GM04503 (cell line): ENCODE data around the gene HOXC10.

Experiments used
- DNase-seq: peaks from one replicate; pipeline ENCODE4 v3.0.0-alpha.2; 2012; ENCODE audit warnings: low read depth

The HOXC10 gene

DNA sequence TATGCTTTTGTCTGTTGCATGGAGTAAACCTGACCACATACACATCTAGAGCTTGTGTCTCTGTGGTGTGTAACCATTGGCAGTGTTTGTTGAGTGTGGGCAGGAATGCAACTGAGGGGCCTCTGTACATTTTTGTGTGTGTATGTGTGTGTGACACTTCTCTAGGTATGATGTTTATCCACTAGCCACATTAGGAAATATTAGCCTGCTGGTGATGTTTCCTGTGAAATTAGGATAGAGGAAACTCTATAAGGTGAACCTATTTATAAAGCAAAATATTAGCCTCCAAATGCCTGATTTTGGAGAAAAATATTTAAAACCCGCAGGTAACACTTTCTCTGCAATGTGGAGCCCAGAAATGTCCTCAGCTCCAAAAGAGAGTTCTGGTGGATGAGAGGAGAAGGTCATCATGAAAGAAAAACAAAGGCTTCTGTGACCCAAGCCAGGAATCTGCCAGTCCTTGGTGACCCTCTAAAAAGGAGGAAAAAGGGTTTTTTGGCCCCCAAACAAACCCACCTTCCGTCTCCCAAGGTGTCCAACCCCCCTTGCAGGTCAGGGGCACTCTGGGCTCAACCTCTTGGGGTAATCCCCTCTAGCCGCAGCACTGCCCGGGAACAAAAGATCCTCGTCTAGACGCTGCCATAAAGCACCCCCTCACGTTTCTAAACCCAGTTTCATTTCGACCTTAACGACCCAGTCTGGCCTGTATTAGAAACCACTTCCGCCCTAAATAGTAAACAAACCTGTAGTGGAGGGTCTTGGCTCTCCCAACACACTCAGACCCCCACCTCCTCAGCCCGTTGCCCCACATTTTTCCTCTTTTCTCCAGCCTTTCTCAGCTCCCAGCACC lies 7.1 kb upstream of the HOXC10 start:
- DNase-seq, result no peak

DNA sequence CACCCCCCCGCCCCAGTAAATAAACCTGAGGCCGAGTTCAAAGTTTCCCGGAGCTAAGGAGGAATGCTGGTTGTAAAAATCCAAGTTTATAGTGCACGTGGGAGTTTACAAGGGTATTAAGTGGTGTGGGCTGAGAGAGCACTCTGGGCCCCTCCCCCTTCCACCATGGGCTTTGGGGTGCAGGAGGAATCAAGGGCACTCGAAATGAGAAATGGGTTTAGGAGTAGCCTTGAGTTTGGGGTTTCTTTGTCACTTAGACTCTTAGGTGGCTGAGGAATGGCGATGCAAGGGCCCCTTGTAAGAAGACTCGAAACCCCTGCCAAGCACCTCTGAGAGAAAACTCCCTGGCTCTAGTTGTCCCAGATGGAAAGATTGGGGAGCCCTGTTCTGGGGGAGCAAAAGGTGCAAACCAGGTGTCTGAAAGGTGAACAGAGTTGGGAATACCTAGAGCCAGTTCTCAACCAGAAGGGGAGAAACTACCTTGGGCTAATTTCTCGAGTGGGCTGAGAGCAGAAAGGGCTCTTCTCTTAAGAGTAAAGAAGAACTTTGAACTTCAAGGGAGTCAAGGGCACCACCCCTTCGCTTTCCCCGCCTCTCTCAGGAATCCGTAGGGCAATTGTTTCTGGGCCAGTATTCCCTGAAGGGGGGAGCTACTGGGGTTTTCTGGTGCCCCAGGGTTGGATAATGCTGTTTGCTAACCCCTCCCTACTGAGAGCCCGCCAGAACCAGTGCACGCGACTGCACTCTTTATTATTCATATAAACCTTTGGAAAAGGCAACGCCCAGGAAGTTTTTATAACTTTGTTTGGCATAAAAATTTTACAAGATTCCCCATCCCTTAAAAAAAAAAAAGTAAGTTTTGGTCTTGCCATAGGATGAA lies 6.2 kb upstream of the HOXC10 start:
- DNase-seq, result peak; percentile 92

DNA sequence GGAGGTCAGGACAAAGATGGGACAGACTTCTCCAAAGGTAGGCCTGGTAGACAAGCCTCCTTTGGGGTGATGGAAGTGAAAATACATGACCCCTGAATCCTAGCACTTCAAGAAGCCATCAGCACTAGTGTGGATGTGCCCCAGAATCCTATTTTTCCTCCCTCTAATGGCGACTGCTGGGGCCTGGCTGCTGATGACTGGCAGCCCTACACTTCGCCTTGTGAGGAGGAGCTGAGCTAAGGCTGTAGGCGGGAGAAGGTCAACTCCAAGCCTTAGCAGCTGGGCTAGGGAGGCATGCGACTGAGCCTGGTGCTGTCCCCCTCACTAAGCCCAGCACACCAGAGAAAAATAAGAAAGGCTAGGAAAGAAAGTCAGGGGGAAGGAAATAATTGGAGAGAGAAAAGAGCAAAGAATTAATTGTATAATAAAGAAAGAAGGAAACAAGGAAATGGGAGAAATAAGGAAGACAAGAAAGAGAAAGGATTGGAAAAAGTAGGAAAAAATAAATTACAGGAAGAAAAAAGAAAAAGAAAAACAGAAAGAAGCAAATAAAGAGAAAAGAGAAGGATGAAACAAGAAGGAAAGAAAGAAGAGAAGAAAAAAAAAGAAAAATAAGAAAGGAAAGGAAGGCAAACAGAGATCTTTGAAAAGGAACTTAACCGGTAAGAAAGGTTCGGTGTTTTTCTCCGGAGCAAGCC lies 4.7 kb upstream of the HOXC10 start:
- DNase-seq, result no peak

DNA sequence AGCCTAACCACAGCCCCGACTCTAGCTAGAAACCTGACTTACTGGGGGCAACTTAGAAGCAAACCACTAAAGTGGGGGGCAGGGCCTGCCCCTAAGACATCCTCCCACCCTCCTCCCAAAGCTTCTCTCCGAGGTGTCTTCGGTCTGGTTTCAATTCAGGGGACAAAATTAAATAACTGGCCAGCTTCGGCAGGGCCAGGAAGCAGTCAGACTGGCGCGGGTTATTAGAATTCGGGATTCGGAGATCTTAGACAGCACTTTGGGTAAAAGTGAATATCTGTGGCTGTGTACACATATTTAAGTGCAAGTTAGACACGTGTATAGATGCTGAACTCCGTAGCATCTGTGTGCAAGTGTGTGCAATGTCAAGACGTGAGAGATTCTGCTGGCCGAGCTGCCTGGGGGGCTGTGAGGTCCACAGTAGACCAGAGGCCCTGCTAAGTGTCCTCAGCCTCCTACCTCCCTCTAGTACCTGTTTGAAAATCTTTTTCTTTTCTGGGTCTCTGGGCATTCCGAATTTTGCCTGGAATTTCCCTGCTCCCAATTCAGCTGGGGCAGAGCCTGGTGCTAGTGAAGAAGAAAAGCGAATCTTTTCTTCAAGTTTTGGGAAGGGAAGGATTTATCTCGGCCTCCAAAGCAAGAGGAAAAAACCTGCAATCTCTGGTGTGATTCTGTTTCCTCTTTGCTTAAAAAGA lies 4.0 kb upstream of the HOXC10 start:
- no peak for DNase-seq

DNA sequence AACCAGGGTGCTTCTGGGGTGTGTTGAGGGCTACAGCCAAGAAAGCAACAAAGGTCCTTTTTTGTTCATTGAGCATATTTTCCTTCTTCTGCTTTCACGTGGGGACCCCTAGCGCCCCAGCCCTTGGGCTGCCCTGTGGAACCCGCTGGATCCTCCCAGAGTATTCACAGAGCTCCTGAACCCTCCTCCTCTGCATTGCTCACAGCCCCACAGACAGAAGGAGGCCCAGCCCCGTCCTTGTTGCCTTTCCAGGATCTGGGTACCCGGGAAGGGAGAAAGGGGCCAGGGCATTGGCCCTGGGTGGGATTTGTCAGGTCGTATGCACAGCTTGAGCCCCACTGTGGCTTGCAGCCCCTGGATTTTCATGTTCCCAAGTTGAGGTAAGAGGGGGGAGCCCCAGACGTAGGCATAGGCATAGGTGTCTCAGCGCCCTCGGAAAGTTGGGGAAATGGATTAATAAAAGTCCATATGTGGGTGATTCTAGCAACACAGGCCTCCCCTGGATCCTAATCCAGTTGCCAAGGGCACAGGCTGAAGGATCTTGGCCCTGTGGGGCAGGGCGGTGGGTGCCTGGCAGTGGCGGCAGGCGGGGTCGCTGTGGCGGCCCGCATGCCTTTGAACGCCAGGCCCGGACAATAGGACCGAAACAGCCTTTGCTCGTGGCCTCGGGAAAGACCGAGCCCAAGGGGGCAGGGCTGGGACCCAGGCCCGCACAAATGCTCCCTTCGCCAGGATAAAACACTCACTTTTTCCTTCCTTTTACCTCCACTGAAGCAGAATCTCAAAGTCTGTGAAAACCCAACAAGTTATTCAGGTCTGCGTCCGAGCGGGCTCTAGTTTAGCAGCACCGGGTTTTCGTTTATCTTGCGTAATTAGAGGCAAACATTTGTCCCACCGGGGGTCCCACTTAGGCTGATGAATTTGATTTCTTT lies 3.0 kb upstream of the HOXC10 start:
- DNase-seq, result no peak

DNA sequence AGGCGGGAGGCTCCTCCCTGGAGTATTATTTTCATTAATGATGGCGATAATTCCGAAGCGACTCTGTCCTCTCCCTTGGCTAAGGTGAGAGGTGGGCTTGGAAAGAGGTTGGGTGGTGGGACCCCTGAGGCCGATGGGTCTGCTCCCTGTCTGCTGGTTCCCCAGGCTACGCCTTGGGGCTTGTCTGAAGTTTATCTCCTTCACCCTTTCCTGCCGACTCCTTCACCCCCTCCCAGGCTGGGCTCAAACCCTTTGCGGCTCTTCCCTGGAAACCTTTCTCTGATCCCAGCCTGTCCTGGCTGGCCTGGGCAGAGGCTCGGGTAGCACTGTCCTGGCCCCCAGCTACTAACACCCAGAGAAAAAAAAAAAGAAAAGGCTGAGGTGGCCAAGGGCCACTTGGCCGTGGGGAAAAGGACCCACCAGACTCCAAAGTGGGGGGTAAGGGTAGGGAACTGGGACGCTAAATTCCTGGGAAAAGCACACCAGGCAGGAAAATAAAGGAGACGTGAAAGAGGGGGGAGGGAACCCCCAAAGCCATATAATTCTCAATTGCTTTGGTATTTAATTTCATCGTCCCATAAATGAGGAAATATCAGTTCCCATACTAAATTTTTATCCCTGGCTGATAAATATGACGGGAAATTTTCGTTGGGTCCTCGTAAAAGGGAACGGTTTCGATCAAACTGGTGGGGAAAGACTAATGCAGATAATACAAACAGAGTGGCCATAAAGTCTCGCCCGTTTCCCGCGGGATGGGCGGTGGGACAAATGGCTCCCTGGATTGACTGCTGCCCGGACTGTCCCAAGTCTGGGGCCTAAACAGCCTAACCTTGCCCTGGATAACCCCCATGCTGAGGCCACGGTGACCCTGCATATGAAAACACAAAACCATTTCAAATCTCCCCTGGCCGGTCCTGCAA lies 2.0 kb upstream of the HOXC10 start:
- no peak for DNase-seq

DNA sequence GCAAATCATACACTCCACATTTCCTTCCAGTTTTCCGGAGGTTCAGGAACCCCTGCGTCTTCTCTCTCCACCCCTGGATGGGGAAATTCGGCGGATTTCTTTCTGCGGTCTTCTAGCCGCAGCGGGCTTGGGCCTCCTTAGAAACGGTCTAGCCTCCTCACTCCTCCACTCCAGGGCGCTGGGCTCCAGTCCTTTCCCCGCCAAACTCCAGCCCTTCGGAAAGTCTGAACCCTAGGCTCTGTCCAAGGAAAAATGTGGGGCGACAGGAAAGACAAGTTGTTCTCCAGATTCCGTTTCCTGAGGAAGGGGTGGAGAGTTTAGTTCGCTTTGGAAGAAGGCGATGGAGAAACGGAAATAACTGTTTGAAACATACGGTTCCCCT lies 1.4 kb upstream of the HOXC10 start:
- DNase-seq, result no peak

DNA sequence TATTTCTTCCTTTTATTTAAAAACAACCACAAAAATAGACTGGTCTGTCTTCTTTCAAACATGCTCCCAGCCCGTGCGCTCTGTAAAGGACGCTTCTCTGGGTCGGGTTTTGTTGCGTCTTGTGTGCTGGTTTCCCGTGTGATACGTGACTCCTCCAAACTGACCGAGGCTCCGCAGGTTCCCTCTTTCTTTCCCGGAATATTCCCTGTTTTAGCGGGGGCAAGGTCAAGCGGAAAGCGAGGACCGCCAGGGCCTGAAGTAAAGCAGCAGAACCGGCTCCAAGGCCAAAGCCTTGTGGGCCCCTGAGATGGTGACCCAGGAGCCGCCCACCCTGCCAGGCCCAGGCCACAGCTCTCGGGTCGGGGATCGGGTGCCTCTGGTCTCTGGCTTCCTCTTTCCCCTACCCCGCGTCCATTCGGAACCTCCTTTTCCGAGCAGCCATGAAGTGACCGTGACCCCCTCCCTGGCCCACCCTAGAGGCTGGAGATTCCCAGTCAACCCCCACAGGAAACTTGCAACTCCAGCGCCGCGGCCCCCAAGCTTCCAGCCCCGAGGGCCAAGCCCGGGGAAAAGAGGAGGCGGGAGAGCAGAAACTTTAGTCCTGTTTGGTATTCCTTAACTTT lies 885 bp upstream of the HOXC10 start:
- DNase-seq, result no peak

DNA sequence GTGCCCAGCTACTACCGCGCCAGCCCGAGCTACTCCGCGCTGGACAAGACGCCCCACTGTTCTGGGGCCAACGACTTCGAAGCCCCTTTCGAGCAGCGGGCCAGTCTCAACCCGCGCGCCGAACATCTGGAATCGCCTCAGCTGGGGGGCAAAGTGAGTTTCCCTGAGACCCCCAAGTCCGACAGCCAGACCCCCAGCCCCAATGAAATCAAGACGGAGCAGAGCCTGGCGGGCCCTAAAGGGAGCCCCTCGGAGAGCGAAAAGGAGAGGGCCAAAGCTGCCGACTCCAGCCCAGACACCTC lies 697 bp downstream of the HOXC10 start:
- DNase-seq, result no peak

DNA sequence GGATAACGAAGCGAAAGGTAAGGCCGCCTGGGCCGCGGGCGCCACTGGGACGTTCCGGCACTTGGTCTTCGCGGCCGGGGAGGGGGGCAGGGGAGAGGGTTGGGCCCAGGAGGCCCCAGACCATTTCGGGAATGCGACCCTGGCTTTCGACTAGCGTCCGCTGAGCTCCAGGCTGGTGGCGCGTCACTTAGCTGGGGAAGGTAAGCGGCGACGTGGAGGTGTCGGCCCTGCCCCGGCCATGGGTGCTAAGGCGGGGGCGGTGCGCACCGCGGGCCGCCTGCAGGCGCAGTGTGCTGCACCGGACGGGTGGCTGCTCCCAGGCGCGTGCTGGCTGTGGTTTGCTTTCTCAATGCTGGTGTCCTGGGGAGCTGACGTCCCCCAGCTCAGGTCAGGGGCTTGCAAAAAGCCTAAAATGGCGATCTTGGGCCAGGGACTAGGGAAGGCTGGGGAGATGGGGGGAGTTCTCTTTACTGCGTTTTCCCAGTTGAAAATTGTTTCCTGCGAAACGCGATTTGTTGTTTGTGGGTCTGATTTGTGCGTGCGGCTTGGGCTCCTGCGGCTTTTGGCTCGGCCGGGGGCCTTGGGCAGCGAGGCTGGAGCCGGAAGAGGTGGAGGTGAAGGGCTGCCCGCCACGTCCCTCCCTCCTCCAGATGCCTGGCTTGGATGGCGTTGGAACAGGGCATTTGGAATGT lies 1.2 kb downstream of the HOXC10 start:
- no peak for DNase-seq

DNA sequence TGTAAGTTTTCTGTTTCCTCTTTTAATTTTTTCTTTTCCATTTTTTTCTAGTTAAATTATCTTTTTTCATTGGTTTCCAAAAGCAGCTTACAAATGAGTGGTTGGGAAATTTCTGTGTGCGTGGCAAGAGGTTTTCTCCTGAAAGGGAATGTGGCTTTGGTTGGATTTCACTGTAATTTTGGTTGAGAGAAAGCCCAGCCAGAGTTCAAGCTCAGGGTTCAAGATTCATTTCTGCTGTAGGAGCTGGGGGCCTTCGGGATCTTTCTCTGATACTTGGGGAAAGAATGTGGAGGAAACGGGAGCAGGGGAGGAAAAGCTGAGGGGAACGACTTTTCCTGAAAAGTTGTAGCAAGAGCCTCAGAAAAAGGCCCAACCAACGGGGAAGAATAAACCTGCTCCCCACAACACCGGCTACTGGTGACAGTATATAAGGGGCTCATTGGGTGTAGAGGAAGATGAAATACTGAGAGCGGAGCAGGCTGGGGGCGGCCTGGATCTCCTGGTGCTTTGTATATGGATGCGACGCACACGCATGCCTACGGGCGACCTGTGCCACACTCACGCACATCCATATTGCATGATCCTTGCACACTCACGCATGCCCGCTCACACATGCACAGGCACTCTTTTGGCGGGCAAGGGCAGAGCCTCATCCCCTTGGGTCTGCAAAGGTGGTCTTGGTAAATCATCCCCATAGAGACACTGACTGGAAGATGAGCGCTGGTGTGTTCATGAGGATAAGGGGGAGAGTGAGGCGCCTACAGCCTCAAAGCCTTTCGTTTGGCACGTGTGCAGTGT lies 1.9 kb downstream of the HOXC10 start:
- no peak for DNase-seq

DNA sequence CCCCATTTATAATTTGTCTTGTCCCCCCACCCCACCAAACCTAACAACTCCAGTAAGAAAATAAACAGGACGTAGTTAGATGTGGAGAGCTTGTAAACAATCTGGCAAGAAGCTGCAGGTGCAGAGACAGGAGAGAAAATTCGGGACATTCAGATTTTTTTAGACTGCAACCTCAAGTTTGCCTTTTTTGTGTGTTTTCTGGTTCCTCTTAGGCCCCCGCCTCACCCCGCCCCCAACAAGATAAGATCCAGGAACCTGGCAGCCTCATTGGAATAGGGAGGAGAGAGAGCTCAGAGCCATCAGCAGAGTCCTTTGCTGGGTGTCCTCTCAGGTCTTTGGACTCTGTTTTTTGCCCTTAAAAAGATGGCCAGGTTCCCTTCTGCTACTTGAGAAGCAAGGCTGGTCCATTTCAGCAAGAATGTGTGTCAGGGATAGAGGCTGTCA lies 2.9 kb downstream of the HOXC10 start:
- no peak for DNase-seq

DNA sequence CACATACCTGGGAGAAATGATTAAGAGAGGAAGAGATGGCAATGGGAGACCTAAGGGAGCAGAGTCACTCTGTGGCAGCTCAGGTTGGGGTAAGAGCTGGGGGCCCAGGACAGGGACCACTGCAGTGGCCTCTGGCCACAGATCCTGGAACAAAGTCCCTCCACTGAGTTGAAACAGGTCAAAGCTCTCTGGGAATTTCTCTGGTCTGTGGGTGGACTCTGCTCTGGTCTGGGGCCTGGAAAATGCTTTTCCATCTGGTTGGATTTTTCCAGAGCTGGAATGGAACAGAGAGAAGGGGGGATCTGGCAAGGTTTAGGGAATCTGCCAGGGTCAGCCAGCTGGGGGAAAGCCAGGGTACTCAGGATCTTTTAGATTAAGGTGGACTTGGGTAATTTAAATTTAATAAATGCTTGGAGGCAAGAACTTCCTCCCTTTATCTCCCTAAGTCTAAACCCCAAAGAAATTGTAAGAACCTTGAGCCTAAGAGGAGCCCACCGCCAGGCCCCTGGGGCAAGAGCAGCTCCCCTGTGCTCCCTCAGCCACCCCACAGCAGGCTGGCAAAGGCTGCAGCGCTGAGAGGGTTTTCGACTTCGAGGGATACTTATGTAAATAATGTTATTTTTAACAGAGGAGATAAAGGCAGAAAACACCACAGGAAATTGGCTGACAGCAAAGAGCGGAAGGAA lies 3.7 kb downstream of the HOXC10 start:
- no peak for DNase-seq

DNA sequence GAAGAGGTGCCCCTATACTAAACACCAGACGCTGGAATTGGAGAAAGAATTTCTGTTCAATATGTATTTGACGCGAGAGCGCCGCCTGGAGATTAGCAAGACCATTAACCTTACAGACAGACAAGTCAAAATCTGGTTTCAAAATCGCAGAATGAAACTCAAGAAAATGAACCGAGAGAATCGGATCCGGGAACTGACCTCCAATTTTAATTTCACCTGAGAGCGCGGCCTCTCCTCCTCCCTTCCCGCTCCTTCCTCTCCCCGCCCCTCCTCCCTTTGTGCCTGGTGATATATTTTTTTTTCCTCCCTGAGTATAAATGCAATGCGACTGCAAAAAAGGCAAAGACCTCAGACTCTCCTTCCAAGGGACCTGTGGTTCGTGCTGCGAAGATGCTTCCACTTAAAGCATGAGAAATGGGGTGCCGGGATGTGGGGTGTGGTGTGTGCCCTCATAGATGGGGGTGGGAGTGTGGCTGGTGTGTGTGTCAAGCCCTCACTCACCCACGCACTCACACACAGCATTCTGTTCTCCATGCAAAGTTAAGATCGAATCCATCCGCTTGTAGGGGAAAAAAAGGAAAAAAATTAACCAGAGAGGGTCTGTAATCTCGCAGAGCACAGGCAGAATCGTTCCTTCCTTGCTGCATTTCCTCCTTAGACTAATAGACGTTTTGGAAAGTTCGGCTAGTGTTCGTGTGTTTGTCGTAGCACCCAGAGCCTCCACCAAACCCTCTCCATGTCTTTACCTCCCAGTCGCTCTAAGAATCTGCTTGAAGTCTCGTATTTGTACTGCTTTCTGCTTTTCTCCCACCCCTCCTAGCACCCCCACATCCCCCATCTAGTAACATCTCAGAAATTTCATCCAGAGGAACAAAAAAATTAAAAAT lies 4.5 kb downstream of the HOXC10 start:
- no peak for DNase-seq

DNA sequence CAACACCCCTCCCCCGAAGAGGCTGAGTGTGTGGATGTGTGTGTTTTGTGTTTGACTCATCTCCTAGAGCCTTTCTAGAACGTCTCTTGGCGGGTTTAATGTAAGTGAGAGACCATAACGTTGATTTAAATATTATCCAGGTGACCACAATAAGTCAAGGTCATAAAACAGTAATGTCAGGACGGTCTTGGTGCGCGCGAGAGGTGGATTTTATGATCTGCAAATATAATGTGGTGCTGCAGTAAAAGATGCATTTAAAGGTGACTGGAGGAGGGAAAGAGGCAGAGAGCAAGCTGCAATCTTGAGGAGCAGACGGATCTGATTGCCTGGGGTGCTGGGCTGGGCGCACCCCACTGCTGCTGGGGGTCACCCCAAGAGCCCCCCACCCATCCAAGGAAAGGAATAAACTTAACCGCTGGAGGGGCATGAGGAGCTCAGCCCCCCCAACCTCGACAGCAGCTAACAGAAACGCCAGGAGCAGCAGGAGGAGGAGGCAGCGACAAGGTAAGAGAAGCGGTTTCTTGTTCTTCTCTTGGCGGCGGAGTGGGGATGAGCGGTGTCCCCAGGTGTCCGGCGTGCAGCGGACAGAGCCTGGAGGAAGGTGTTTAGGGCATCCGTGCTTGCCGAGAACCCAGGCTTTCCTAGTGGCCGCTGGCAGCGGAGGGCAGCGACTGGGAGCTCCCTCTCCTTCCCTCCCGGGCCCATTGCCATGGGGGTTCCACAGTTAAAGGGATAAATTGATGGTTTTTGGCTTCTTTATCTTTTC lies 5.5 kb downstream of the HOXC10 start:
- no peak for DNase-seq

DNA sequence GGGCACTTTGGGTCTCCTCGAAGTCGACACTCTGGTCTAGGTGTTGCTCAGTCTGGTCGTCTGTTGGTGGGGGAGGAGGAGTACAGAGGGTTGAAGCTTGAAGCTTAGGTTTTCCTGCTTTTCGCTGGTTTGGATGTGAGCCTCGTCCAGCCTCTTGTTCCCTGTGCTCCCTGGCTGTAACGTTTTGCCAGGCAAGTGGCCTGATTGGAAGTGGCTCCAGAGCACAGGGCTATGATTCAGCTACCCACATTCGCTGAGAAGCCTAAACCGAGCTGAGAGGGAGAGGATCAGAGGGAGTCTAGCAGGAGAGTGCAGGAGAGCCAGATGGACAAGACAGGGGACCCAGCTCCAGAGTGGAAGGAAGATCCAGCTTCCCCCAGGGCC lies 6.1 kb downstream of the HOXC10 start:
- DNase-seq, result peak; percentile 84
